MG63 (cell line): ENCODE data around the gene TRAPPC10. TPM values are rescaled to one million over a fixed set of nuclear protein-coding genes. Genes with fewer than 3 reads are reported as not detected.
"Not testable (repeated sequence)": the region's sequence is repeated elsewhere in the genome, so short reads cannot be mapped to it uniquely, and the experiment has no call there.

Source experiments
- DNase-seq: peaks from one replicate; pipeline ENCODE4 v3.0.0-alpha.2; 2020
- H3K27me3 ChIP-seq: fragments of 250-450 bp; sonication (Bioruptor Pico); 2 replicates; pipeline ENCODE4 v1.5.1; 2020; ENCODE audit warnings: mild to moderate bottlenecking, moderate library complexity
- H3K36me3 ChIP-seq: fragments of 250-450 bp; sonication (Bioruptor Pico); 2 replicates; pipeline ENCODE4 v1.5.1; 2020; ENCODE audit warnings: mild to moderate bottlenecking, moderate library complexity
- H3K4me3 ChIP-seq: fragments of 250-450 bp; sonication (Bioruptor Pico); 2 replicates; pipeline ENCODE4 v1.5.1; 2020; ENCODE audit warnings: mild to moderate bottlenecking, moderate library complexity
- H3K9me3 ChIP-seq: fragments of 250-450 bp; sonication (Bioruptor Pico); 2 replicates; pipeline ENCODE4 v1.5.1; 2020; ENCODE audit warnings: mild to moderate bottlenecking, moderate library complexity
- total RNA-seq: library from RNA; depleted of rRNA; stranded (reverse); fragments of >200 nt; shearing (Covaris generic); gene quantifications from 2 replicates; pipeline ENCODE4 v1.2.3, GENCODE V29; 2014; ENCODE audit warnings: low replicate concordance

TRAPPC10 gene
- total RNA-seq, 1 experiment from 2014 or later = 33.7 TPM

DNA sequence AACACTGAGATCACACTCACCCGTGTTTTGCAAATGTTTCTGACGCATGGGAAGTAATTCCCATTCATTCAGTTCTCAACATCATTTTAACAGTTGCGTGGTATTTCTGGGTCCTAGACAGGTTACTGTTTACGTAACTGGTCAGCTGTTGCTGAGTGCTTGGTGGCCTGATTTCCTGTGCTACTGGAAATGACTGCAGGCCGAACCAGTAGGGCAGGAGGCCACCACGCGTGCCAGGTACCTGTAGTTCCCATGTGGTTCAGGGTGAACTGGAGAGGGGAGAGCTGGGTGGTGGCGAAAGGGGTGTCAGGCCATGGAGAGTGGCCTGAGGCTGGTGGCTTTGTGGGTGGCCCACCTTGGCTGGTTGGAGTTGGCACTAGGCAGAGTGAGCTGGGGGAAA, 122.6 kb downstream of the TRAPPC10 start:
- not testable (repeated sequence) for DNase-seq, H3K27me3 ChIP-seq, H3K4me3 ChIP-seq, H3K36me3 ChIP-seq, H3K9me3 ChIP-seq

- H3K4me3 ChIP-seq, H3K36me3 ChIP-seq, H3K9me3 ChIP-seq, H3K27me3 ChIP-seq: not testable (repeated sequence)
- DNase-seq = peak; percentile 5
Observed at GRCh38 chr21:44138039-44138438, 125.9 kb downstream of the TRAPPC10 start.

GRCh38 chr21:44139787-44140551, 127.9 kb downstream of the TRAPPC10 start:
- not testable (repeated sequence) for DNase-seq, H3K9me3 ChIP-seq, H3K27me3 ChIP-seq, H3K4me3 ChIP-seq, H3K36me3 ChIP-seq

DNA sequence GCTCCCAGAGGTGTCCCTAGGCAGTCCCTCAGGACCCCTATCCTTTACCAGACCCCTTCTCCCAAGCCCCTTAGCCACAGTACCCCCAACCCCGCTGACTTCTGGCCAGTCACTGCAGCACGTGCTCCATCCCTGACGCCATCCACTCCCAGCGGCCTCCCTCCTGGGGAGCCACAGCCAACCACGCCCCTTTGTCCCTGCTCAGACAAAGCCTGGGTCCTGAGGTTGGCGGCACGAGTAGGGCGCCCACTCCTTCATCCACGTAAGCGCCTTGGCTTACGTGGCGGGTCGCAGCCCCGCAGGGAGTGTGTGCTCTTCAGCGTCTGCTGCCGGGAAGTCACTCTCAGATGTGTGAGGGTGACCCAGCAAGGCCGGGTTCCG, 128.4 kb downstream of the TRAPPC10 start:
- H3K9me3 ChIP-seq, H3K27me3 ChIP-seq, H3K36me3 ChIP-seq, H3K4me3 ChIP-seq, DNase-seq: not testable (repeated sequence)

DNA sequence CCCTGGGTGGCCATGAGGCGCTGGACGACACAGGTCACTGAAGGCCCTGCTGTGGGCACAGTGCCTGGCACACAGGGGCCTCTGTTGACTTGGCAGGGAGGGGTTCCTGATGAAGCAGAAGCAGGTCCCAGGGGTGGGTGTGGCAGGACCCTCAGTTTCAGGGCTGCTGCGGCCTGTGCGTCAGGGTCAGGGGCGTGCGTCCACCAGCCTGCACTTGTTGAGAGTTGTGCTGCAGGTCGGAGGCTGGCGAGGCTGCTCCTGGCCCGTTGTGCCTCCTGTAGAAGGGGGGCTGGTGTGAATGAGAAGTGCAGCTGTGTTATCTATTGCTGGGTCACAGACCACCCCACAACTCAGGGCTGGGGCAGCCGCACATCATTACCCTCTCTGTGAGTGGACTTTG, 130.4 kb downstream of the TRAPPC10 start:
- not testable (repeated sequence) for DNase-seq, H3K36me3 ChIP-seq, H3K9me3 ChIP-seq, H3K4me3 ChIP-seq, H3K27me3 ChIP-seq

DNA sequence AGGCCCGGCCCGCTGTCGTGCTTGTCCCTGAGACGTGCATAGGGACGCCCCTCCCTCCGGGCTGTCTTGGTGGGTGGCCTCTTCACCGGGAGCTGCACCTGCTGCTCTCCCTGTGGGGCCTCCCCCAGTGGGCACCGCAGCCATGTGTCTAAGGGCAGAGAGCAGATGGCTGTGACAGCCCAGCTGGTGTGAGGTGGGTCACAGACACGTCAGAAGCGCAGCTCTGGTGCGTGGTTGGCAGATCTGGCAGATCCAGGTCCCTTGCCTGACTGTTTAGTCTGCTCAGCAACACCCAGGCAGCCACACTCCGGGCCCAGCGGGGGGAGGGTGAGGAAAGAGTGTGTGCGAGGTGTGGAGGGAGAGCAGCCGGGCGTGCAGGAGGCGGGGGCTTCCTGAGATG, 131.3 kb downstream of the TRAPPC10 start:
- DNase-seq, H3K9me3 ChIP-seq: not testable (repeated sequence)

GRCh38 chr21:44143996-44144395, 131.9 kb downstream of the TRAPPC10 start:
- not testable (repeated sequence) for H3K9me3 ChIP-seq, DNase-seq, H3K4me3 ChIP-seq, H3K27me3 ChIP-seq, H3K36me3 ChIP-seq

More for the DNA sequence above, 131.3 kb downstream of the TRAPPC10 start:
- H3K4me3 ChIP-seq, H3K27me3 ChIP-seq, H3K36me3 ChIP-seq: not testable (repeated sequence)

- H3K27me3 ChIP-seq, H3K9me3 ChIP-seq, H3K36me3 ChIP-seq, H3K4me3 ChIP-seq, DNase-seq: not testable (repeated sequence)
Observed at GRCh38 chr21:44144784-44145602, 132.9 kb downstream of the TRAPPC10 start.

- DNase-seq, H3K9me3 ChIP-seq, H3K4me3 ChIP-seq, H3K27me3 ChIP-seq, H3K36me3 ChIP-seq: not testable (repeated sequence)
Observed at GRCh38 chr21:44145616-44146015, 133.5 kb downstream of the TRAPPC10 start.

DNA sequence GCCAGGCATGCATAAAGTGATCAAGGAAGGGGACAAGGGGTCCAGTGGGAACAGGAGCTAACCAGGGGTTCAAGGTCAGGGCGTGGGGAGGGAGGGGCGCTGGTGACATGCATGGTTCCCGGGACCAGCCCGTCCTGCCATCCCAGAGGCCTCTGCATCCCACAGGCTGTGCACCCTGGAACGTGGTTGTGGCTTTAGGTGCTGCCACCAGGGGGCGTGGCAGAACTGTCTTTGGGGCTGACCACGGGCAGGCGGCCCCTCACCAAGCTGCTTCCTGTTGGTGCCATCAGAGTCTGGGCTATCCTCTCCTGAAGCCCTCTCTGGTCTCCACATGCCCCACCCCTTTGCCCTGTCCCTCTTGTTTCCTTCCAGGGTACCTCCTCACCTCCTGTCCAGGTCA, 135.0 kb downstream of the TRAPPC10 start:
- H3K9me3 ChIP-seq, H3K4me3 ChIP-seq, H3K36me3 ChIP-seq: not testable (repeated sequence)

DNA sequence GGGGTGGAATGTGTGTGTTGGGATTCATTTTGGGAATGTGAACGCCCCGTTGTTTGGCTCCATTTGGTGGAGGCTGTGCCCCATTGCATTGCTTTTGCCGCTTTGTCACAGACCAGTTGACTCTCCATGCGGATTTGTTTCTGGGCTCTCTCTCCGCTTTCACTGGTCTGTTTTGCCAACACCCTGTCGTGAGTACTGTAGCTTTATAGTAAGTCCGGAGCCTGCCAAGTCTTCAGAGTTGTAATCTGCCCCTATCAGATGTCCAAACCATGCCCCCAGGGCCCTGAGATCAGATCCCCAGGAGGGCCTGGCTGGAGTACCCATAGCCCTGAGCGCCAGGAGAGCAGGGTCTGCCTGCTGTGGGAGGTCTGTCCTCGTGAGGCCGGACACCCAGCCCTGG, 138.1 kb downstream of the TRAPPC10 start:
- H3K4me3 ChIP-seq, H3K36me3 ChIP-seq, H3K9me3 ChIP-seq, H3K27me3 ChIP-seq: not testable (repeated sequence)
- peak; percentile 6 for DNase-seq

More for the DNA sequence above, 135.0 kb downstream of the TRAPPC10 start:
- not testable (repeated sequence) for DNase-seq, H3K27me3 ChIP-seq

- H3K9me3 ChIP-seq, H3K36me3 ChIP-seq, H3K4me3 ChIP-seq, H3K27me3 ChIP-seq: not testable (repeated sequence)
- DNase-seq = peak; percentile 87
Observed at GRCh38 chr21:44153214-44153888, 141.2 kb downstream of the TRAPPC10 start.

DNA sequence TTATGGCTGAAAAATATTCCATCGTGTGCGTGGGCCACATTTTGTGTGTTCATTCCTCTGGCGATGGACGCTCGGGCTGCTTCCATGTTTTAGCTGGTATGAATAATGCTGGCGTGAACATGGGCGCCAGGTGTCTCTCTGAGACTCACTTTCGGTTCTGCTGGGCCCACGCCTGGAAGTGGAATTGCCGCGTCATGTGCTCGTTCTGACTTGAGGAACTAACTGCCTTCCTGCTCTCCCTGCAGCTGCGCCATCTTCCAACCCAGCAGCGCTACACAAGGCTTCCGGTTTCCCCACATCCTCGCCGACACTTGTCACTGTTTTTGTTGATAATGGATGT, 141.8 kb downstream of the TRAPPC10 start:
- H3K27me3 ChIP-seq, H3K36me3 ChIP-seq, H3K4me3 ChIP-seq, H3K9me3 ChIP-seq: not testable (repeated sequence)
- peak; percentile 9 for DNase-seq

DNA sequence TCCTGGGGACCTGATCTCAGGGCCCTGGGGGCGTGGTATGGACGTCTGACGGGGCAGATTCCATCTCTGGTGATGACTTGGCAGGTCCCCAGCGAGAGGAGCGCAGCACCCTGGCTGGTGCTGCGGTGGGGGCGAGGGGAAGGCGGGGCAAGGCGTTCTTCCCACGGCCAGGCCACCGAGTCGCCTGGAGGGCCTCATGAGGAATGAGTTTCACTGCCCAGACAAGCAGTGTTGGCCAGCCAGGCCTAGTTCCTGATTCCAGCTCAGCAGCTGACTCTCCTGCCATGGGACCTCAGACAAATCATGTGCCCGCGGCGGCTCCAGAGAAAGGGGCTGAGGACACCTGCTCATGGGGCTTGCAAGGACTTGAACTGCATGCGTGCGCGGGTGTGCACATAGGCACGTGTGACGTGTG, 142.7 kb downstream of the TRAPPC10 start:
- not testable (repeated sequence) for H3K27me3 ChIP-seq, H3K36me3 ChIP-seq, H3K9me3 ChIP-seq, DNase-seq, H3K4me3 ChIP-seq

DNA sequence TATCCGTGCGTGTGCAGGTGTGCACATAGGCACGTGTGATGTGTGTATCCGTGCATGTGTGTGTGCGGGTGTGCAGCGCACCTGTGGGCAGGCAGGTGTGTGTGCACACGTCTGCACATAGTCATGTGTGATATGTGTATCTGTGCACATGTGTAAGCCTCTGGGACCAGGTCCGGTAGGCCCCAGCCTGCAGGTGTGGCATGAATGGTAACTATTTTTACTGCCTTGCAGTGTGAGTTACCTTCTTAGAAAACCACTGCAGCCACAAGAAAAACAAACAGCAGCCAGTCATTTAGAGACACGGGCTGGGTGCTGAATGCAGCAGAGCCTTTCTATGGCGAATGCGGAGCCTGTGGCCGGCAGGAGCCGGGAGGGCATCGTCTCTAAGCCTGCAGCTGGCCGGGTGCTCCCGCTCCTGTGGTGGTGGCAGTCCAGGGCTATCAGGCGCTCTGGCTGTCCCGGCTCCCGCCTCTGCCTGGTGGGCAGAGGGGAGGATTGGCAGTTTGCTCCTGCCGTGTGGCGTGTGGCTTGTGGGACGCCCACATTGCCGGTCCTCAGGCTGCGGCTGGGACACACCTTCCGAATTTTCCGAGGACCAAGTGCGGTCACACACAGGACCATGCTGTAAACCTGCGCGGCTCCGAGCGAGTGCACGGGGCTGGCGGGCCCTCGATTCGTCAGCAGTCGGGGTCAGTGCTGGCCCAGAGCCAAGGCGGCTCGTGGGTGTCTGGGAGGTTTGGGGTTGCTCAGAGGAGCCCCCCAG, 143.3 kb downstream of the TRAPPC10 start:
- not testable (repeated sequence) for H3K36me3 ChIP-seq, H3K27me3 ChIP-seq, H3K9me3 ChIP-seq, H3K4me3 ChIP-seq, DNase-seq

- not testable (repeated sequence) for H3K36me3 ChIP-seq, DNase-seq, H3K4me3 ChIP-seq, H3K9me3 ChIP-seq, H3K27me3 ChIP-seq
Observed at GRCh38 chr21:44155994-44156380, 143.9 kb downstream of the TRAPPC10 start.
